NOMO-1 treated with DMSO at 0.1 percent for 48 hours (cell line): ENCODE data around the gene CMPK2.
A peak's percentile ranks its signal among the peaks of the same experiment; 100 is the strongest.
"Not testable (repeated sequence)": the region's sequence is repeated elsewhere in the genome, so short reads cannot be mapped to it uniquely, and the experiment has no call there.

Experiments used
- DNase-seq: peaks from one replicate; lab custom pipeline; 2025; ENCODE audit not compliant: unreplicated experiment; lab: John Stamatoyannopoulos, UW

The CMPK2 gene, protein sequence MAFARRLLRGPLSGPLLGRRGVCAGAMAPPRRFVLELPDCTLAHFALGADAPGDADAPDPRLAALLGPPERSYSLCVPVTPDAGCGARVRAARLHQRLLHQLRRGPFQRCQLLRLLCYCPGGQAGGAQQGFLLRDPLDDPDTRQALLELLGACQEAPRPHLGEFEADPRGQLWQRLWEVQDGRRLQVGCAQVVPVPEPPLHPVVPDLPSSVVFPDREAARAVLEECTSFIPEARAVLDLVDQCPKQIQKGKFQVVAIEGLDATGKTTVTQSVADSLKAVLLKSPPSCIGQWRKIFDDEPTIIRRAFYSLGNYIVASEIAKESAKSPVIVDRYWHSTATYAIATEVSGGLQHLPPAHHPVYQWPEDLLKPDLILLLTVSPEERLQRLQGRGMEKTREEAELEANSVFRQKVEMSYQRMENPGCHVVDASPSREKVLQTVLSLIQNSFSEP

DNA sequence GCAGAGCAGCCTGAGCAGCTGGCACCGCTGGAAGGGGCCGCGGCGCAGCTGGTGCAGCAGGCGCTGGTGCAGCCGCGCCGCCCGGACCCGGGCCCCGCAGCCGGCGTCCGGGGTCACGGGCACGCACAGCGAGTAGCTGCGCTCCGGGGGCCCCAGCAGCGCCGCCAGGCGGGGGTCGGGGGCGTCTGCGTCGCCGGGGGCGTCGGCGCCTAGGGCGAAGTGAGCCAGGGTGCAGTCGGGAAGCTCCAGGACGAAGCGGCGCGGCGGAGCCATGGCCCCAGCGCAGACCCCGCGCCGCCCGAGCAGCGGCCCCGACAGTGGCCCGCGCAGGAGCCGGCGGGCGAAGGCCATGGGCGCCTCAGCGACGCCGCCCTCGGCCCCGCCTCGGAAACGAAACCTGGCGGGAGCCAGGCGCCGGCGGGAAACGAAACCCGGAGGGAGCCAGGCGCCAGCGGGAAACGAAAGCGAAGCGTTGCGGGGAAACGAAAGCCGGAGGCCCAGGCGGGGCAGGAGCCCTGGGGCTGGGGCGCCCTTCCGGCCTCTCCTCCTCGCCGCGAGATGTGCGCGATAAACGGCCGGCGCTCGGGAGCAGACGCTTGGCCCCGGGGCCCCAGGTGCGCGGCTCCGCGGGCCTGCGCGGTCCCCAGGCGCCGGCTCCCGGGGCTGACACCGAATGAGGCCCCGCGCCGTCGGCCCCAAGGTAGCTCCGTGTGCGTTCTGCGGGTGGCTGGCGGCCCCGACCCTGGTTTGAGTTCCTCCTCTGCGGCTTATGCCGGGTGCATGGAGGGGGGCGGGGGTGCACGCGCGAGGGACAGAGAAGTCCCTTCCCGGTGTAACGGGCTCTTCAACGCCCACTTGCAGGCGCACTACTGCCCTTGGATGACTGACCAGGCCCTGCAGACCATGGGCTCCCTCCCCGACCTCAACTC, at the start of gene CMPK2:
CMPK2 (minus strand) TSS at position 562 of the 929 bp plus-strand sequence; CDS start at position 351, 211 bp downstream.
- DNase-seq = peak; percentile 82

DNA sequence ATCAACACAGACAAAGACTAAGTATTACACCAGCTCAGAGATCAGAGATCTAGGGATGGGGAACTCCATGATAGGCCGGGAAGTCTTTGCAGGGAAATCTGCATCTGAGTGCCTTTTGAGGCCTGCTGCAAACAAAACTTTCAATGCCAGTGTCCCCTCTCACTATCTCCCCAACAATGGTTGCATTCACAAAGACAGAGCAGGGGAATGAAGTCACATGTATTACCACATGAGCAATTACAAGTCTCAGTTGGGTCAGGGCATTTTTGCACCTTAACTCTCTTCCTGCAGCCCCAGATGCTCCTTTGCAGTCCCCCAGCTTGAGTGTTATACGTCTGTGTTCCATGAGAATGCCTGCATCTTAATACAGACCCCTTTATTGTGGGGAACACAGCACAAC, 49.7 kb upstream of the CMPK2 start:
- no peak for DNase-seq

DNA sequence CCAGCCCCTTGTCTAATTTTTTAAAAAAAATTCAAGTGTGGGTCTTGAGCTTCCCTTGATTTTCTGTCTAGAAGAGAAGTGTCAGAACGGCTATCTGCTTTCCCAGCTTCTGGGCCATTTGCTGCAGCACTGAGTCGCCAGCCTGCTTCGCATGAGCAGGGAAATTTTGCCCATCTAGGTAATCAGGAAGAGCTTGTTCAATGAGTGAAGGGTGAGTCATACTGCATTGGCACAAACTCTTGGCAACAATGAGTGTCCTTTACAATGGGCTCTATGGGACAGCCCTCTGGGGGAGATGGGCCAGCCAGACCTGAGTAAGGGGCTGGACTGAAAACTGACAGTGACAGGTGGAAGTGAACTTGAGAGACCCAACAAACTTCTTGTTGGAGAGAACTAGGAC, 49.1 kb upstream of the CMPK2 start:
- no peak for DNase-seq

DNA sequence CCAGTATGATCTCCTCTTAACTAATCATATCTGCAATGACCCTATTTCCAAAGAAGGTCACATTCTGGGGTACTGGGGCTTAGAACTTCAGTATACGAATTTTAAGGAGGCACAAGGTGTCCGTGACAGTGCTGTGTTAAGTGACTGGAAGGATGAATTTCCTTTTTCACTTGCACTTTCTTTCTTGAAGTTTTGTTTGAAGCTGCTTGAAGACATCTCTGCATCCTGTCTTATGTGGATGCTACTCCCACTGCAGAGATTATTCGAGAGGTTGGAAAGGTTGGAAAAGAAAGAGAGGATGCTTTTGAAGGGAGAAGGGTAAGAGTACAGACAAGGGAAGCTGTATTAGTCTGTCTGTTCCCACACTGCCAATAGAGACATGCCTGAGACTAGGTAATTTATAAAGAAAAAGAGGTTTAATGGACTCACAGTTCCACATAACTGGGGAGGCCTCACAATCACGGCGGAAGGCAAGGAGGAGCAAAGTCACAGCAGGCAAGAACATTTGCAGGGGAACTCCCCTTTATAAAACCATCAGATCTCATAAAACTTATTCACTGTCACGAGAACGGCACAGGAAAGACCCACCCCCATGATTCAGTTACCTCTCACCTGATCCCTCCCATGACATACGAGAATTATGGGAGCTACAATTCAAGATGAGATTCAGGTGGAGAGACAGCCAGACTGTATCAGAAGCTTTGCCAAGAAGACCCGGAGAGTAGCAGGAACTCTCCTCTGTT, 47.9 kb upstream of the CMPK2 start:
- DNase-seq = no peak

DNA sequence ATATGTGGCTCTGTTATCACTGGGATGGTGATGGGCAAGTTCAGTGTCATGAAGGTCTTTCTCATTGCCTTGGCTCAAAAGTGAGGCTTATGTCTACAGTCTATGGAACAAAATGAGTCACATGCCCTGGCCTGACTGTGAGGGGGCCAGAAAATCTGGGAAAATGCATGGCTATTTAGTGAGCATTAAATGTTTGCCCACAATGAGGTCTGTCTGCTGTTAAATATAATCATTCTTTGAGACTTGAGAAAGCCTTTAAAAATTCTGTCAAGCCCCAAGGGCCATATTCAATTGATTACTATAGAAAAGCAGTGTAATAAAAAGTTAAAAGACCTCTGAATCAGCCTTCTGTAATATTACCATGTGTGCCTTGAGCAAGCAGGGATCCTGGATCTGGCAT, 46.0 kb upstream of the CMPK2 start:
- DNase-seq = no peak

DNA sequence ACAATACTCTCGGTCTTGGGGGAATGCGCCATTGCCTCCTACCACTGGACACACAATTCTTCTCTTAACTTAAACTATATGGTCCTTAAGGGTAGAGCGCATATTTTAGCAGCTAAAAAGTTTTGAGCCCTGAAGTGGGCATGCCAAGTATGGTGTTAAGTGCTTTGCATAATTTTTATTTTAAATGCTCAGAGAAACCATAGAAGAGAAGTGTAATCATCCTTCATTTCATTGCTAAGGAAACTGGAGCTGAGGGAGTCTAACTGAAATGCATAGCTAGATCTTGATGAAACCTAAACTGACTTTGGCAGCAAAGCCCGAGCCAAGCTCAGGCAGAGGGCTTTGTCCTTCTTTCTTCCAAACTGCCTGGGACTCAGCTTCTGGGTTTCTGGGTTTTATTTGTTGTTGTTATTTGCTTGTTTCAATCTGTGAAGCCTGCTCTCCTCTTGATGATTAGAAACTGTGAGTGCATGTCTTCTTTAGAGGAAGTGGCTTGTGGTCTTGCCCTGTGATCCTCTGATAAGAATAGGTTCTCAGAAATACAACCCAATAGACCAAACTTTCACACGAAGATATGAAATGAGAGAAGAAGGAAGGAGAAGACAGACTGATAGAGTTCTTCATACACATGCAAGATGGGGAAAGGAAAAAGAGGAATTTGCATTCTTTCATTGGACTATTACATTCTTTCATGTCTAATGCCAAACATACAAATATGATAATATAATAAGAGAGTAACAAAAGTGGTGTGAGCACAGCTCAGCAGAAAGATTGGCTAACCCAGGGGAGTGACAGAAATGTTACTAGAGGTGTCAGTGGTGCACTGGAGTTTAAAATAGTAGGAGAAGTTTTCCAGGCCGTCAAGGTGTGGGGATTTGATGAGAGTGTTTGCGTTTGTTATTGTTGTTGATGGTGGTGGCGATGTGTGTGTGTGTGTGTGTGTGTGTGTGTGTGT, 44.0 kb upstream of the CMPK2 start:
- peak; percentile 83 for DNase-seq

DNA sequence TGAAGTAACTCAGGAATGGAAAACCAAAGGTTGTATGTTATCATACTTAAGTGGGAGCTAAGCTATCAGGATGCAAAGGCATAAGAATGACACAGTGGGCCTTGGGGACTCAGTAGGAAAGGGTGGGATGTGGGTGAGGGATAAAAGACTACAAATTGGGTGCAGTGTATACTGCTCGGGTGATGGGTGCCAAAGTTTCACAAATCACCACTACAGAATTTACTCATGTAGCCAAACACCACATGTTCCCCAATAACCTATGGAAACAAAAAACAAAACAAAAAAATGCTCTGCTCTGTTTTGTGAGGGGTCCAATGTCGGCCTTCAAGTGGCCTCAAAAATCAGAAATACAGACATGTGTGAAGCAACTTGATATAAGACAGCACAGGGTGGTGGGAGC, 42.6 kb upstream of the CMPK2 start:
- no peak for DNase-seq

DNA sequence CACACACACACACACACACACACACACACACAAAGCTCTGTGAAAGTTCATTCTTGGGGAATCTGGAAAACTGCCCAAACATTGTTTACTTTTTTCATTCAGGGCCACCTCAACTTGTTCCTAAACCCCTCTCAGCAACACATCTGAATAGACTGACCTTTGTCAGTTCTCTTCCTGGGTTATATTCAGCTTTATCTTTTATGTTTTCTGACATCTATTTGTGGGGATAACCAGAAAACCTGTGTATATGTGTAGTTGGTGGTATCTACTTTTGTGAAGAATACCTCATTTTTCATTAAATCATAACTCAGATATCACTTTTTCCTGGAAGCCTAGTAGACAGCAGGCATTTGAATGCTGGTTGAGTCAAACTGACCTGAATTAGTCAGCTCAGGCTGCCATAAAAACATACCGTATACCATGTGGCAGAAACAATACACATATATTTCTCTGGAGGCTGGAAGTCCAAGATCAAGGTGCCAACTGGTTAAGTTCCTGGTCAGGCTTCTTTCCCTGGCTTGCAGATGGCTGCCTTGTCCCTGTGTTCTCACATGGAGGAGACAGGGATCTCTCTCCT, 40.5 kb upstream of the CMPK2 start:
- no peak for DNase-seq

DNA sequence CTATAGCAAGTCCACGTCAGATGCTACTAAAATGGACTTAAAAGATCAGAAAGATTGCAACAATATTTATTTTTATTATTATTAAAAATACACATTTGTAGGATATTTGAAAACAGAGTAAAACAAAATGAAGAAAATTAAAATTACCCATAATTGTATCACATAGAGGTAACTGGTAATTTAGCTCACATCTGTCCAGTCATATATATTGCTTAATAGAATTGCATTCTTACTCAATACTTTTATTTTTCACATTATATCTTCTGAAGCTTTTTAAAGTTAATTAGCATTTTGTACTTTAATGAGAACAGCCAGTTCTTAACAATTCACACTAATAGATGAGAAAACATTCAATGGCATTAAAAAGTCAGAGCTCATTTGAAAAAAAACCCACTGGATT, 40.0 kb upstream of the CMPK2 start:
- DNase-seq = no peak

DNA sequence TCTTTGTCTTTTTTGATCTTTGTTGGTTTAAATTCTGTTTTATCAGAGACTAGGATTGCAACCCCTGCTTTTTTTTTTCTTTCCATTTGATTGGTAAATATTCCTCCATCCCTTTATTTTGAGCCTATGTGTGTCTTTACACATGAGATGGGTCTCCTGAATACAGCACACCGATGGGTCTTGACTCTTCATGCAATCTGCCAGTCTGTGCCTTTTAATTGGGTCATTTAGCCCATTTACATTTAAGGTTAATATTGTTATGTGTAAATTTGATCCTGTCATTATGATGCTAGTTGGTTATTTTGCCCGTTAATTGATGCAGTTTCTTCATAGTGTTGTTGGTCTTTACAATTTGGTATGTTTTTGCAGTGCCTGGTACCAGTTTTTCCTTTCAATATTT, 36.9 kb upstream of the CMPK2 start:
- DNase-seq = not testable (repeated sequence)

DNA sequence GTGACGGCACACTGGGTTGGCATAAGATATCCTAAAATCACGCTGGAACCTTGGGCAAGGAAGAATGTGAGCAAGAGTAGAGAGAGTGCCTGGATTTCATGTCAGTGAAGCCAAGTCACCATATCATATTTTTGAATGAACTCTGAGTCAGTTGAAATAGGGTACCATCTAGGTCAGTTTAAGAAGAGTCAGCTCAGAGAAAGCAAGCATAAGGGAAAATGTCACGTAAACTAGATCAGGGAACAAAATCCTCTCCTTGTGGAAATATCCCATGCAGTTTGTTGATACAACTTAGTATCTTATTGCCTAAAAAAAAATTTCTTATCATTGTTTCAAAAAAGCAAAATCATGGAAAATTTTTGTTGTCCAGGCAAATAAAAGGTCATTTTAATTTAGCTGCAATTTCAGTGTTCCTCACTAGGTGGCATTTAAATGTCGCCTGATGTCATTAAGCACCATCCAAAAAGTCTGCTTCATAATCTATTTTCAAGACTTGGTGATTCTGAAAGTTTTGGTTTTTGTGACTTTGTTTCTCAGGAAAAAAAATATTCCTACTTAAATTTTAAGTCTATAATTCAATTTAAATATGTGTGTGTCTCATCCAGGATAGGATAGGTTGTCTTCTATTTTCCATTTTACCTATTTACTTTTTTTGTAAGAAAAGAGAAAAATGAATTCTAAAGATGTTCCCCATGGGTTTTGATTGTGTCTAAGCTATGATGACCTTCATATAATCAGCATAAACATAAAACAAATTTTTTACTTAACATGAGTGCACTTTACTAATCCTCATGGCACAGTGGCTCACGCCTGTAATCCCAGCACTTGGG, 31.4 kb upstream of the CMPK2 start:
- DNase-seq = peak; percentile 12

DNA sequence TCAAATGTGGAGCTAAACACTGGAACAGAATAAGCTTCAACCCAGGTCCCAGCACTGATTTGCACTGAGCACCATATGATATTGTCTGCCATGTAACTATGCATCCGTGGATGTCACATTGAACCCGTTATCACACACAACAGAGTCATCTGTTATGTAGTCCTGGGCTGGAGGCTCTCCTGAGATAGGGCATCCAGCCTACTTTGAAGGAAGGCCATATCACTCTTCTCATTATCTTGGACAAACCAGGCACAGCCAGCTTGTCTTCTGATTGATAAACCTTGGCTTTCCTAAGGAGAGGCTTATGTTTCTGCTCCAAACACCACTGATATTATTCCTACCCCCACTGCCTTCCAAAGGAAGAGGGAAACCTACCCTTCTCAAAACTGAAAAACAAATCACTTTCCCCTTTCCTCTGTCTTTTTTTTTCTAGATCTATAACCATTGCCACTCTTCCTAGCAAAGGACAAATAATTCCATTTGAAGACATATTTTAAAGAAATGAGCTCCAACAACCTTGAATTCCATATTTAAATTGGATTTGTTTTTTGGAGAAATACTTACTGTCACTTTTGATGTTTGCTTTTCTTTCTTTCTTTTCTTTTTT, 28.3 kb upstream of the CMPK2 start:
- DNase-seq = no peak

DNA sequence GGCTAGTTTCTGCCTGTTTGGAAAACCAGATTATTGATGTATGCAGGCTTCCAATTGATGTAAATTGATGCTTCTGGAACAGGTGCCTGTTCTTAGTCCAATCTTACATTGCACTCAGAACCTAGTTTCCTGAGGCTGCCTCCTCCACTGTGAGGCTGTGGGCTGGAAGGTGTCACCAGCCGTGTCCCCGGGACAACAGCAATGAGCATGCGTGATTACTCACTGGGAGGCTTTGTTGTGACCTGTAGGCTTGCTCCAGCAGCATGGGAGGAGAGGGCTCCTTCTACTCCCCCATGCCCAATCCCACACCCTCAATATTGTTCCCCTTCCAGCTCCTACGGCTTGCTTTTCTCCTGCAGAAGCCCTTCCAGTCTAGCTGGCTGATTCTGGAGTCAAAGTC, 23.0 kb upstream of the CMPK2 start:
- DNase-seq = no peak

DNA sequence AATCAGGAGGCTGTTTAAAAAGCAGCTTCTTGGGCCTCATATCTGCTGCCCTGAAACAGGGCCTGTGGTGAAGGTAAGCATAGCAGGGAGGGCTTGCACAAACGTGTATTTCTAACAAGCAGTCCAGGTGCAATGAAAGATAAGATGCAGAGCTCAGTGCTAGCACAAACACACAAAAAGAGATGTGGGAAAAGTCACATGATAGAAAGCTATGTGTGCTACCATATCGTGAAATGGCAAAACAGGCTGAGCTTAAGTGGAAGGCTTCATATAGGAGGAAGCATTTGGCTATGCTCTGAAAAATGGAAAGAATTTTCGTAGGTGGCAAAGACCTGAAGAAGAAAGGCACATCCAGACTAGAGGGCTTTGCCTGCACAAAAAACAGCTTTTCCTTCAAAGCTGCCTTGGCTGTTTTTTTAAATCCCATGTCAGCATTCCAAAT, 22.1 kb upstream of the CMPK2 start:
- no peak for DNase-seq

DNA sequence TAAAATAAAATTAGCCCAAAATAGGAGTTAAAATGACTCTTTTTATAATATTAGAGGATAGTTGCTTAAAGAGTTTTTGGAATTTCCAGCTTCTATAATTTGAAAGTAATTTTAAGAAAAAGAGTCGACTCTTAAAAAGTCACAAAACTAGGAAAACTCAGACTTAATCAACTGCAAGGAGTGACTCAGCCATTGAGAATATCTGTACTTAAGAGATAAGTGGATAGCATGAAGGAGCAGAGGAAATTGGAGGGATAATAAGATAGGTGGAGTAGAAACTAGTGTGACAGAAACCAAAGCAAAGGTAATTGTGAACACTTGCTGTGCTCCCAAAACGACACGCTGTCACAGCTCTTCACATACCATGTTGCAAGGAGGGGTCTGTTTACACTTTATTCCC, 20.3 kb upstream of the CMPK2 start:
- DNase-seq = no peak

DNA sequence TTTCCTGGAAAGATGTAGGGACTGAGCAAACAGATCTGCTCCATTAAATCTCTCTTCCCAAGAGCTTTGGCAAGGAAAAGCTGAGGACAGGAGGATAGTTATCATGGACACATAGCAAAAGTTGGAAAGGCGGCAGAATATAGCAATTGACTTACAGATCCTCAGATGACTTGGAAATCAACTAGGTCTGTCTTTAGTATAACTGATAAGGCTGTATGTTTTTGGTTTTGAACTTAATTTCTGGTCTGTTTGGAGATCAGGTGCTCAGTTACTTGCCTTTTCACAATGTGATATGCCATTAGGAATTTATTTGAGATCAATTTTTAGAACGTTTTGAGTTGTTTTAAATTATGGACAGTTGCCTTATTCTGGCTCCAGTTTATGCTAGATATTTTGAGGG, 19.8 kb upstream of the CMPK2 start:
- DNase-seq = no peak

DNA sequence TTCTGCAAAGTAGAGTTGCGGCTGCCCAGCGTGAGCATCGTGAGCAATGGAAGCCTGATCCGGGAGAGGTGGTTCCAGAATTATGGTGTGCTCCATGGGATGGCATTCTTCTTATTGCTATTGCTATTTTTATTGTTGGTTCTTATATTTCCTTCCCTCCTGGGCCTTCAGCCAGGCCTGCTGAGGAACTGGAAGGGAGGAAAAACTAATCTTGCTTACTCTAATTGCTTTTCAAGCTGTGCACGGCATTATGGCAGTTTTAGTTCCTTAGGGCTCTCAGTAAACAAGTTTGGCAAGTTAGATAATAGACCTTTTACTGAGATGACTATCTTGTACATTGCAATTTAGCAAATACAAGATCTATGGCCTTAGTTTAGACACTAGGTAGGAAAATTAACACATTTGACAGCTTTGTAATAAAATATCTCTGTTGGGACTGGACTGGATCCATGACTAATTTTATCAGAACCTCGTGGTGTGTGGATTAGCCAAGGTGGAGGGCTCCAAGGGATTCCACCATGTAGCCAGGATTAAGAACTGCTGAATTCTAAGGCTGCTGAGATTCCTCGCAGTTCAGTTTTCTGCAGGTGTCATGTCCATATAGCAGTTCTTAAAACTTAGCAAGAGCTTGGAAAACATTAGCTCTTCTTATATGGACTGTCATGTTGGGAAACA, 17.9 kb upstream of the CMPK2 start:
- no peak for DNase-seq

DNA sequence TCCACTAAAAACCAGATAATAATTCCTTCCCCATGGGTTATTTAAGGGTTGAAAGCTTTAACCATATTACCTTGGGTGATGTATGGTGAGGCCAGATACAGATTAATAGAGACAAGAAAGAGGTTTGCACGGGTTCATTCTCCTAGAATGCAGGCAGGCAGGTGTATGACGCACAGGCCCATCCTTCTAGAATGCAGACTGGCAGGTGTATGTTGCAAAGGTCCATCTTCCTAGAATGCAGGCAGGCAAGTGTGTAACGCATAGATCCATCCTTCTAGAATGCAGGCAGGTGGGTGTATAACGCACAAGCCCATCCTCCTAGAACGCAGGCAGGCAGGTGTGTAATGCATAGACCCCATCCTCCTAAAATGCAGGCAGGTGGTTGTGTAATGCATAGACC, 15.8 kb upstream of the CMPK2 start:
- DNase-seq = no peak
